Measurements from ENCODE around the gene APC. TPM values are rescaled to one million over a fixed set of nuclear protein-coding genes. Genes with fewer than 3 reads are reported as not detected.
"Not testable (repeated sequence)": the region's sequence is repeated elsewhere in the genome, so short reads cannot be mapped to it uniquely, and the experiment has no call there.

The APC gene
- total and polyA plus RNA-seq, 2 of the 8 experiments (the other 6 are each of a cell fraction or from before 2014, with no cell fraction given), result 6.8 to 41.9 TPM

DNA sequence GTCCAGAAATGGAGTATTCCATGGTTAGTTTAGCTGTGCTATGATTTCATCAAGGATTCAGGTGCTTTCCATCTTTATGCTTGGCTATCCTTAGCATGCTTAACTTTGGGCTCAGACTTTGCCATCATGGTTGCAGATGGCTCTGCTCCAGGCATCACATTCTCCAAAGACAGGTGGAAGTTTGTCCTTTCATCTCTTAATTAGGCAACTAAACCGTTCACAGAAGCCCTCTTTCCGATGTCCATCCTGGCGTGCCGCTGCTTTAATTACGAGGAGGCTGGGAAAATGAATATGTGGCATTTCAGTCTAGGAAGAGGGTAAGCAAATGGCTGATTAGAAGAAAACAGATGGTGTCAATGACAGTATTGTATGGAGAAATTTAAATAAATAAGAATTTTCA lies 24.5 kb upstream of the APC start (continued):
- TF ChIP-seq RFX5 (IDR thresholded peaks at IDR 0.05; ENCODE audit: borderline replicate concordance, low read depth, low read length) (no peak), BRCA1 (IDR thresholded peaks at IDR 0.05; ENCODE audit: low read depth, low read length) (no peak), KDM1A (IDR thresholded peaks at IDR 0.05; ENCODE audit: borderline replicate concordance, low read length) (no peak), TAF7 (optimal IDR thresholded peaks at IDR 0.05; ENCODE audit: borderline replicate concordance, low read depth, low read length) (no peak), ZNF274 (IDR thresholded peaks at IDR 0.05; ENCODE audit: borderline replicate concordance, extremely low read depth, low read length) (no peak), SRF (IDR thresholded peaks at IDR 0.05; ENCODE audit: low read depth, low read length) (no peak)

DNA sequence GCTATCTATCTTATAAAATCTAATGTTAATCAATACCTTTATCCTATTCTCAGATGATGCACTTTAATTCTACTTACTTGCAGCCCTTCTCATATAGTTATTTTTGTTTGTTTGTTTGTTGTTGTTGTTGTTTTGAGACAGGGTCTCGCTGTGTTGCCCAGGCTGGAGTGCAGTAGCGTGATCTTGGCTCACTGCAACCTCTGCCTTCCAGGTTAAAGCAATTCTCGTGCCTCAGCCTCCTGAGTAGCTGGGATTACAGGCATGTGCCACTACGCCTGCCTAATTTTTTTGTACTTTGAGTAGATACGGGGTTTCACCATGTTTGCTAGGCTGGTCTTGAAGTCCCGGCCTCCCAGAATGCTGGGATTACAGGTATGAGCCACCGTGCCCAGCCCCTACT lies 20.8 kb upstream of the APC start:
- H3K56ac ChIP-seq (replicated peaks; ENCODE audit: insufficient read length, low read depth, low read length); H4K91ac ChIP-seq (replicated peaks; ENCODE audit: insufficient read length, low read length); H3K79me1 ChIP-seq (ENCODE audit: low read depth, low read length); H3K27ac ChIP-seq (ENCODE audit: low read depth, low read length); H2AFZ ChIP-seq (ENCODE audit: low read length); H2BK15ac ChIP-seq (ENCODE audit: low read length); H3K4ac ChIP-seq (replicated peaks; ENCODE audit: insufficient read length, low read depth, low read length); H3K14ac ChIP-seq (ENCODE audit: insufficient read length); H3K23ac ChIP-seq (ENCODE audit: insufficient read length); H4K20me1 ChIP-seq (replicated peaks in 1 of 2; ENCODE audit: control insufficient read depth in 1 of 2, insufficient read depth in 2 of 2, low read length in 2 of 2); H2BK5ac ChIP-seq (ENCODE audit: low read depth, low read length); H4K8ac ChIP-seq (ENCODE audit: extremely low read depth, insufficient read depth, low read length); DNase-seq (ENCODE audit: low read depth in 1 of 2, low spot score in 2 of 2); H3K4me2 ChIP-seq (ENCODE audit: insufficient read depth in 1 of 2, low read depth in 2 of 2, low read length in 2 of 2); H3K23me2 ChIP-seq (ENCODE audit: low read depth, low read length); H4K5ac ChIP-seq (ENCODE audit: insufficient read length, low read depth, low read length); H2AK5ac ChIP-seq (ENCODE audit: low read depth, low read length); H2BK12ac ChIP-seq (ENCODE audit: low read depth, low read length); H3K18ac ChIP-seq (ENCODE audit: extremely low read depth, low read length); H3K36me3 ChIP-seq (ENCODE audit: control insufficient read depth in 2 of 4, insufficient read depth in 4 of 4, low read length in 3 of 4); H2BK120ac ChIP-seq (replicated peaks; ENCODE audit: low read depth, low read length); H3K4me1 ChIP-seq (replicated peaks in 1 of 4; ENCODE audit: control insufficient read depth in 3 of 4, insufficient read depth in 4 of 4, low read length in 3 of 4); H3K27me3 ChIP-seq (replicated peaks in 1 of 4; ENCODE audit: control insufficient read depth in 3 of 4, extremely low read depth in 1 of 4, insufficient read depth in 3 of 4, low read length in 3 of 4); H3K4me3 ChIP-seq (ENCODE audit: extremely low read depth in 1 of 4, insufficient read depth in 2 of 4, low read depth in 3 of 4, low read length in 4 of 4); H3K9ac ChIP-seq (replicated peaks in 1 of 4; ENCODE audit: extremely low read depth in 1 of 4, low read depth in 3 of 4, low read length in 3 of 4); FAIRE-seq; H2BK20ac ChIP-seq (ENCODE audit: low read length); H3K9me3 ChIP-seq (ENCODE audit: insufficient read depth in 2 of 2, low read depth in 1 of 2, low read length in 1 of 2): not testable (repeated sequence)
- peaks cover 0 to 94% of the 10 kb centered on the region in 2 experiments; a peak in 3 of 4 replicates for H3K79me2 ChIP-seq (ENCODE audit: control insufficient read depth in 1 of 2, insufficient read depth in 2 of 2, low read length in 2 of 2)
- ChIA-PET CTCF (ENCODE audit: partially characterized antibody) (interaction anchor here (1.1 to 2.0 kb wide), 2 partner anchors 12 to 41 kb away, joined by 4 to 5 read pairs; no protein-coding TSS in a partner anchor), POLR2A (ENCODE audit: partially characterized antibody) (interaction anchor here (1.2 kb wide), 1 partner anchor 9 kb away, joined by 5 read pairs; no protein-coding TSS in a partner anchor)
- WGBS, 2 experiments (ENCODE audit: extremely low coverage in 1 of 2, insufficient coverage in 1 of 2, insufficient read length in 1 of 2, insufficient replicate concordance in 2 of 2, low coverage in 1 of 2, low lambda C conversion rate in 2 of 2, missing lambda C conversion rate in 1 of 2), result 87% methylated on average over 7 of the region's 7 CpGs; no CpG with 5 or more reads in 1 of the 2 experiments
